Measurements from ENCODE around the gene OBSCN.
"Not testable (repeated sequence)": the region's sequence is repeated elsewhere in the genome, so short reads cannot be mapped to it uniquely, and the experiment has no call there.

OBSCN gene

GRCh38 chr1:228170666-228171065, 37.2 kb upstream of the OBSCN start:
- DNase-seq (ENCODE audit: low read depth): no peak

DNA sequence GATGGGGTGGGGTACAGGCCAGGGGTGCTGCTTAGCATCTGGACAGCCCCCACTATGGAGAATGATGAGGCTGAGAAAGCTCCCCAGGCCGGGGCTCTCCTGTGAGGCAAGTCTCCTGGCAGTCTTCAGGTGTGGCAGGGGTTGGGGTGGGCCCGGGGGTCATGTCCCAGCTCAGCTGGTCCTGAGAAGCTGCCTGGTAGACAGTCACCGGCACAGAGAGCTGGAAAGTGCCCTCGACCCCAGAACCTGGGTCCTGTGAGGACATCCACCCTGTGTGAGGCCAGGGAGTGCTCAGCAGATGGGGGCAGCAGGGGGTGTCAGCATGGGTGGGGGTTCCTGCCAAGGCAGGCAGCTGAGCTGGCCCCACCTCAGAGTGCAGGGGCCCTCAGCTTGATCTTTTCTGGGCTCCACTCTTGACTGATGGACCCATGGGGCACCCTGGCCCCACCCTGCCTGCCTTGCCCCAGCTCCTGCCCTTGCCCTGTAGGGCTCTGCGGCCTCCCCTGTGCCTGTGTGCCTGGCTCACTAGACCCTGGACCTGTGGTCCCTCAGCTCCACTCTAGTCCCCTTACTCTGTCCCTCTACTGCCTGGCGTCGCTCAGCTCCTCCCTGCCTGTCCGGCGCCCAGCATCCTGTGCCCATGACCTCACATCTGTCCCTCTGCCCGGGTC, 36.5 kb upstream of the OBSCN start:
- DNase-seq (ENCODE audit: low read depth): no peak

DNA sequence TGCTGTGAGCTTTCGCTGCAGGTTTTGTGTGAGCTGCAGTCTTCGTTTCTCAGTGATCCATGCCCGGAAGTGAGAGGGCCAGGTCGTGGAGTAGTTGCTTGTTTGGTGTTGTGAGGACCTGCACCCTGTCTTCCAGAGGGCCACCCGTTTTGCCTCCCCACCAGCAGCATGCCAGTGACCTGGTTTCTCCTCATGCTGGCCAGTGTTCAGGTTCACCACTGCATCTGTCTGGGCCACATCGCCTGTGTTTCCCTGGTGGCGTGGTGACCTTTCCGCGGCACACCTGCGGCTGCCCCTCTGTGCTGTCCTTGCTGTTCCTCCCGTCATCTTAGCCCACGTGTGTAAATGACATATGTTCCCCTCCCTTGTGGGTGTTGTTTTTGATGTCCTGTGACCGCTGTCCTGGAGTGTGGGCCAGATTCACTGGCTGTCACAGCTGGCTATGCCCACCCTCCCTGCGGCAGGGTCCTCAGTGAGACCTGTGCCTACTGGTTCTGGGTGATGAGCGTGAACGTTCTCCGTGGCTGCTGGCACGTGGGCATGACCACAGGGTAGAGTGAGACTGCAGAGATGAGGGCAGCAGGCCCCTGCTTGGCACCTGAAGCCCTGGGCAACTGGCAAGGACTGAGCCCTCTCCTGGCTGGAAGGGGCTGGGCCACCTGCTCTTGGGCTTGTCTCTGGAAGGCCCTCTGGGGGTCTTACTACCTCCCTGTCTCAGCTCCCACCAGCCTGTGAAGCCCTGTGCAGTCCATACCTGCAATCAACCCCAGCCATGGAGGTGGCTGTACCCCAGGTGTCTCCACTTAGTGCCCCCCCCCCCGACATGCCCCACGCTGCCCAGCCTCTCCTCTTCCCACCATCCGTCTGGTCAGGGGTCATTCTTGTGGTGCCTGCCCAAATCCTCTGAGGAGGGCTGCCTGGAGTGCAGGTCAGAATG, 35.0 kb upstream of the OBSCN start:
- DNase-seq (ENCODE audit: low read depth): no peak

DNA sequence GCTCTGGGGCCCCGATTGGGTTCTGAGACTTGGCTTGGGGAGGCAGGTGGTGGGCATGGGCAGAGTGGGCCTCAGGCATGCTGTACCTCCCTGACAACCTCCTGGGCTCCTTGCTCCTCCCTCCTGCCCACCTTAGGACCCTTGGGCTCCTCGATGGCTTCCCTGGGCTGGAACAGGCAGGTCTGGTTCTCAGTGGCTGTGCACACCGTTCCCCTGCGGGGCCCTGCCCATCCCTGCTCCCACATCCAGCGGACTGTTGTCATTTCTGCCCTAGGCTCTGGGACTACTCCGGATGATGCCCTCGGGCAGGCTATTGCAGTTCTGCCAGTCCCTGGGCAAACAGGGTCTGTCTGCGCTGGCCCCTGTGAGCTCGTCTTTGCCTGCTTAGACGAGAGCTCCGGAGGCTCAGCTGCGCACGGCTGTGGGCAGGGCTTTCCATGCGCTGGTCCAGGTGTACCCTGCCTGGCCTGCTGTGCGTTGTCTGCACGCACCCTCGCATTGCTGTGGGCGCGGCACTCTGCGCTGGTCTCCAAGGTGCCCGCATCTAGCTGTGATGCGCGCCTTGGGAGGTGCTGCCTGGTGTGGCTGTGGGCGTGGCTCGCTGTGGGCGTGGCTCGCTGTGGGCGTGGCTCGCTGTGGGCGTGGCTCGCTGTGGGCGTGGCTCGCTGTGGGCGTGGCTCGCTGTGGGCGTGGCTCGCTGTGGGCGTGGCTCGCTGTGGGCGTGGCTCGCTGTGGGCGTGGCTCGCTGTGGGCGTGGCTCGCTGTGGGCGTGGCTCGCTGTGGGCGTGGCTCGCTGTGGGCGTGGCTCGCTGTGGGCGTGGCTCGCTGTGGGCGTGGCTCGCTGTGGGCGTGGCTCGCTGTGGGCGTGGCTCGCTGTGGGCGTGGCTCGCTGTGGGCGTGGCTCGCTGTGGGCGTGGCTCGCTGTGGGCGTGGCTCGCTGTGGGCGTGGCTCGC, 34.0 kb upstream of the OBSCN start:
- DNase-seq (ENCODE audit: low read depth): not testable (repeated sequence)

GRCh38 chr1:228174482-228175315, 33.1 kb upstream of the OBSCN start:
- no peak for DNase-seq (ENCODE audit: low read depth)

DNA sequence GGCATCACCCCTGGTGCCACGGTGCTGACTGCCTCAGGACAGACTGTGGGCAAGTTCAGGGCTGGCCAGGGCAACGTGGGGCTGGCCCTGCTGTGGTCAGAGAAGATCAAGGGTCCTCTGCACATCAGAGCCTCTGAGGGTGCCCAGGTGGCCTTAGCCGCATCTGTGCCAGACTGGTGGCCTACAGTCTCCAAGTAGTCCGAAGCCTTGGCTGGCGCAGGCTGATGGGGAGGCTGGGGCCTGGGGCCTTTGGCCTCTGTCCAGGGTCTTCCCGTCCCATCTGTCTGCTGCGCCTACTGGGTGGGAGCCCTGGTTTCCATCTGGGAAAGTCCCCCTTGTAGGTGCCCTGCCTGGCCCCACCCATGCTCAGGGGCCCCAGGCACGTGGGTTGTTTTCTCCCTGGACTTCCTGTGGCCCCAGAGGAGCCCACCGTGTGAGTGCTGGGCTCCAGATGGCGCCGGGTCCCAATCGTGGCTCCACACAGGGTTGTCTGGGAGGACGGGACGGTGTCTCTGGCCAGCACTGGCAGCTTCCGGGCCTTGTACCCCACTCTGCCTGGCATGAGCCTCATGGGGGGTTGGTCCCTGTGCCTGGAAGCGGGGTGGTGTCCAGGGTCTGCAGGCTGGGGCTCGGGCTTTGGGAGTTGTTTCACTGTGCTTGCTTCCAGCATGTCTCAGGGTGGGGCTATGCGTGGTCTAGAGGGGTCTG, 32.4 kb upstream of the OBSCN start:
- no peak for DNase-seq (ENCODE audit: low read depth)

DNA sequence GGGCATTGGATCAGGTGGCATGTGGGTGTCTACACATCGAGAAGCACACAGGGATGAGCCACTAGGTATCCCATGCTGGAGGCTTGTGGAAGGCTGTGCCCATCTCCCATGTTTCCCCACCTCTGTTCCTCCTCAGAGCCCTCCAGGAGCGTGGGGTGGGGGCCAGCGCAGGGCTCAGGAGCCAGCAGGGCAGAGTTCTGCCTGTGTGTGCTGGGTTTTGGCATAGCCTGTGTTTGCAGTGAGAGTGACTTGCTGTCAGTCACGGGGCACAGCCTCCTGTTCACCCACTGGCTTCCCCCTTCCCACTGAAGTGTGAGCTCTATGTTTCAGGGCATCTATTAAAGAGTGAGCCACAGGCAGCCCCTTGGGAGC, 31.8 kb upstream of the OBSCN start:
- DNase-seq (ENCODE audit: low read depth): no peak

GRCh38 chr1:228176461-228177182, 31.2 kb upstream of the OBSCN start:
- no peak for DNase-seq (ENCODE audit: low read depth)

DNA sequence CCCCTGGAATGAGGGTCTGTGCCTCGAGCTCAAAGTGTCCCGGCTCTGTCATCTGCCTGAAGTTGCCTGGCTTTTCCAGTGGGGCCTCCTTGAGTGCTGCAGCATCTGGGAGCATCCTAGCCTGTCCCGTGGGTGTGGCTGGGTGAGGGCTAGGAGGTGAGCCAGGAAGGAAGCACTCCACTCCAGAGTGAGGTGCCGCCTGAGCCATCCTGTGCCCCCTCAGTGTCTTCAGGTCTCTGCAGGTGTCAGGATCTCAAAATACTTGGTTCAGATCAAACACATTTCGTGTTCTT, 30.7 kb upstream of the OBSCN start:
- no peak for DNase-seq (ENCODE audit: low read depth)

GRCh38 chr1:228177721-228178710, 29.8 kb upstream of the OBSCN start:
- no peak for DNase-seq (ENCODE audit: low read depth)

DNA sequence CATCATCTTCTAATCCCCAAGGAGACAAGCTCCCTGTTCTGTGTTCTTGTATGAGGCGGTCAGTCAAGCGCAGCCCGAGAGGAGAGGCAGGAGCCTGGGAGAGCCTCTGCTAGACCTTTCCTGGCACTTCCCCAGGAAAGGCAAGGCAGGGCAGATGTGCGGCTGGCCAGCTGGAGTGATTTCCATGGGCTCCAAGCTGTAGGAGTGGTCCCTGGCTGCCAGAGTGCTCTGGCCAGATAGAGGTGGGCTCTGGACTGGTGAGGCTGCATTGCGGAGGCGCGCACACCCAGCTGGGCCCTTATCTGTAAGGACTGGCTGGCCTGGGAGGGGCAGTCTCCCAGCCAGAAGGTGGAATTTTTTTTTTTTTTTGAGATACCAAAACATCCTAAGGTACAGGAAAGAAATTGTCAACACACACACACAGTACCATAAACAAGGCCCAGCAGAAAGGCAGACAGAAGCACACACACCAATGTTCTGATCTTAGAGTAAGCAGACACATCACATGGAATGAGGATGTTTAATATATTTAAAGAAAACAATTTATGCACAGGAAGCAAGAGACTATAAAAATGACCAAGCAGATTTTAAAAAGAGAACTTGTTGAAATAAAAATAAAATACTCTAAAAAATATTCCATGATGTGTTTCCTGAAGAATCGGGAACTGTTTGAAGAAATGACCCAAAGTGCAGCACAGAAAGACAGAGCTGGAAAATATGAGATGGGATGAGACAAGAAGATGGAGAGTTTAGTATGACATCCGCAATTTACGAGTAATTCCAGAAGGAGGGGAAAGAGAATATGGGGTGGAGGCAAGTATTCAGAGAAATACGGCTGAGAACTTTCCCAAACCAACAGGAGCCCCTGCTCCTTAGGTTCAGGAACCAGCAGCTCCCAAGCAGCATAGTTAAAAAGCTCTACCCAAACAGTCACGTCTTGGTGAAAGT, 28.8 kb upstream of the OBSCN start:
- DNase-seq (ENCODE audit: low read depth): no peak

DNA sequence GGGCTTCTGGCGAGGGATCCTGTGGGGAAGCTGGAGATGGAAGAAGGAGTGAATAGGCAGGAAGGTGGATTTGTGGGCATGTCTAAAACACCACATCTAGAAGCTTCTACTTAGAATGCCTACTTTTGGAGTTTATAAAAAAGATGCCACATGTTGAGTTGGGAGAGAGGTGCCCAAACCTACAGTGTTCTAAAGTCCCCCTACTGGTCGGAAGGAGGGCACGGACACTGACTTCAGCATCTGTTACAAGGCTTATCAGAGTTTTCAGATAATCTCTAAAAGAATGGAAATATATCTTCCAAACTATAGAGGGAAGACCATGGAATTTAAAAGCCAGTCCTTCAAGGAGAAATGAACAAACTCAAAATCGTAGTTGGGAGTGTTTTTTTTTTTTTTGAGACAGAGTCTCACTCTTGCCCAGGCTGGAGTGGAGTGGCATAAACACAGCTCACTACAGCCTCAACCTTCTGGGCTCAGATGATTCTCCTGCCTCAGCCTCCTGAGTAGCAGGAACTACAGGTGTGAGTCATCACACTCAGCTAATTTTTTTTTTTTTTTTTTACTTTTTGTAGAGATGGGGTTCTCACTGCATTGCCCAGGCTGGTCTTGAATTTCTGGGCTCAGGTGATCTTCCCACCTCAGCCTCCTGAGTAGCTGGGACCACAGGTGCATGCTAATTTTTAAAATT, 27.4 kb upstream of the OBSCN start:
- no peak for DNase-seq (ENCODE audit: low read depth)

- no peak for DNase-seq (ENCODE audit: low read depth)
Measured at GRCh38 chr1:228180959-228181644, 26.7 kb upstream of the OBSCN start.

DNA sequence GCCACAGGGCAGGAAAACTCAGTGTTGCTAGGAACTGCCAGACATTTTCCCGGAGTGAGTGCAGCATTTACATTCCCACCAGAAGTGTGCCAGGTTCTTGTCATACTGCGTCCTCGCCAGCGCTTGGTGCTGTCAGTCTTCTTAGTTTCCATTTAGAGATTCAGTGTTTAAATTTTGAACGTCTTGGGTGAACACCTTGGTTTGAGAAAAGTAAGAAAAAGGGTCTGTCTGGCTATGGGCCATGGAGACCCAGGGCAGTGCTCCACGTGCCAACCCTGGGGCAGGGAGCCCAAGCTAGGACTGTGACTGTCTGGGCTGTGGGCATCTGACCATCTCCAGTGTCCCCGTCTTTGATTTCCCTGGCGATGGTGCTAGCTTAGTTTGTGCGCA, 26.2 kb upstream of the OBSCN start:
- no peak for DNase-seq (ENCODE audit: low read depth)

DNA sequence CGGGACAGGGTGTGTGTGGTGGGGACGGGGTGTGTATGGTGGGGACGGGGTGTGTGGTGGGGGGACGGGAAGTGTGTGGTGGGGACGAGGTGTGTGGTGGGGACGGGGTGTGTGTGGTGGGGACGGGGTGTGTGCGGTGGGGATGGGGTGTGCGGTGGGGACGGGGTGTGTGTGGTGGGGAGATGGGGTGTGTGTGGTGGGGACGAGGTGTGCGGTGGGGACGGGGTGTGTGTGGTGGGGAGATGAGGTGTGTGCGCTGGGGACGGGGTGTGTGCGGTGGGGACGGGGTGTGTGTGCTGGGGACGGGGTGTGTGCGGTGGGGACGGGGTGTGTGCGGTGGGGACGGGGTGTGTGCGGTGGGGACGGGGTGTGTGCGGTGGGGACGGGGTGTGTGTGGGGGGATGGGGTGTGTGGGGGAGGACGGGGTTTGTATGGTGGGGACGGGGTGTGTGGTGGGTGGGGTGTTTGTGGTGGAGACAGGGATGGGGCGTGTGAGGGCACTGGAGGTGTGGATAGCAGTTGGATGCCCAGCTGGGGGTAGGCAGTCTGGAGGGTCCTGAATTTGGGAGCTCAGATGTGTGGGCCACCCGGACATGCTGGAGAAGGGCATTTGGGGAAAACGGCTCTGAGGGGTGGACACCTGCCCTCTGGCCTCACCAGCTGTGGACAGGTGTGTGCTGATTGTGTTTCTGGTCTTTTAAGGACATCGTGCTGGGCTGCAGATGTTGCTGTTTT, 25.4 kb upstream of the OBSCN start:
- no peak for DNase-seq (ENCODE audit: low read depth)

DNA sequence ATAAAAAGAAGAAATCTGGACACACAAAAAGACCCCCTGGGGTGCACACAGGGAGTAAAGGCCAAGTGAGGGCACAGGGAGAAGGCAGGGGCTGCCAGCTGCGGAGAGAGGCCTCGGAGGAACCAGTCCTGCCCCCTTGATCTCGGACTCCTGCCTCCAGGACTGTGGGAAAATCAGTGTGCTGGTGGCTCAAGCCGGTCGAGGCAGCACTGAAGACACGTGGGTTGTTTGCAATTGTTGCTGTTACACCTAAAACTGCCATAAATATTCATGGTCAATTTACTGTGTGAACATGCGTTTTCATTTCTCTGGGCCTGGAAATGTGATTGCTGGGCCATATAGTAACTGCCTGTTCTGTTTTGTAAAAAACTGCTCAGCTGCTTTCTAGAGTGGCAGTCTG, 23.7 kb upstream of the OBSCN start:
- DNase-seq (ENCODE audit: low read depth): no peak

Measured in HS-5 (cell line).